Ovary (tissue), 3 donors: Measurements from ENCODE around the gene NACAD.

Source experiments
- CTCF ChIP-seq, 3 donors: fragments of 450-650 bp in 2 of 3; fragments of 200-600 bp in 1 of 3; IDR thresholded peaks; one replicate each; pipeline versions ENCODE4 v1.5.1 to v1.8.0; 2016 to 2022; ENCODE audit warnings: antibody characterized with exemption in 3 of 3, mild to moderate bottlenecking in 1 of 3
- POLR2A ChIP-seq: fragments of 450-650 bp; IDR thresholded peaks from one replicate; pipeline ENCODE4 v1.6.1; 2017; ENCODE audit warnings: antibody characterized with exemption, mild to moderate bottlenecking, moderate library complexity
- donor health status: DM: no; HTN: no; CAD: no.

DNA sequence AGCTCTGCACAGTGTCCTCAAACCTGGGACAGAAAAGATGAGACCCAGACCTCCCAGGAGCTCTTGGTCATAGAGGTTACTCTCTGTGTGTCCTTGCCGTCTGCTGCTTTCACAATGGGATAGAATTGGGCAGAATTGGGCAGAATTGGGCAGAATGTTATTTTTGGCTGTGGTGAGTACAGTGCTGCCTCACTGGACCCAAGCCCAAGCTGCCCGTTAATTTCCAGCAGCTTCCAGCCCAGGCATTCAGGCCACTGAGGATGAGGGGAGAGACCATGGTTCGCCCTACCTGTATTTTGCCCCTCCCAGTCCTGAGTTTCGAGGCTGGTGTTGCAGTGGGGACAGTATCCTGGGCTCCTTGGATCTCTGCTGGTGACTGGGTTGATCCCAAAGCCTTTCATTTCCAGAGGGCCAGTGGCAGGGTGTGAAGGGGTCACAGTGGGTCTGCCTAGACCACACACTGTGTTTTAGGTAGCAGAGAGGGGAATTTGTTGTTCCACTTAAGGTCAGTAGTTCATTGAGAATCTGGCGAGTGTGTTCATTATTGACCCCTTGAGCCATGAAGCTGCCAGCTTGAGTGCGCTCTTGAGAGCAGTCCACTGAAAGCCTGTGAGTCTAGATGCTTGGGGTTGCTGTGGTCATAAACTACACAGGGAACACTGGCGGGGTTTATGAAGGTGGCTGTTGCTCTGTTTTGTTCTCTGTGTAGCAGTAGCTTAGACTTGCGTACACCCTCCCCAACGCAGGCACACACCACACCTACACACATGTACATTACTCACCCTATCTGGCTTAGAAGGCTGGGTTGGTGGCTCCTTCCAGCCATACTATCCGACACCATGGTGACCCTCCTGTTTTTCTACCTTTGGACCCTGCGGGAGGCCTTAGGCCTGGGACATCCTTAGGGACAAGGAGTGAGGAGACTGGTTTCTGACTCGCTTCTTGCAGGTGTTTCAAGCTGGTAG is 23.5 kb downstream of the NACAD start:
- TF ChIP-seq CTCF (IDR thresholded peaks at IDR 0.05) (no peak), POLR2A (no peak)
